Endothelial cell (in vitro differentiated cells): ENCODE measurements around the gene FERMT1. TPM values are rescaled to one million over a fixed set of nuclear protein-coding genes. Genes with fewer than 3 reads are reported as not detected.
"Not testable (repeated sequence)": the region's sequence is repeated elsewhere in the genome, so short reads cannot be mapped to it uniquely, and the experiment has no call there.

Experiments used
- DNase-seq: peaks from one replicate; pipeline ENCODE4 v3.0.0; 2021; ENCODE audit warnings: low spot score
- H3K27ac Mint-ChIP-seq: one replicate; pipeline ENCODE4 v1.8.0; 2021; ENCODE audit warnings: mixed read lengths, inconsistent platforms; ENCODE audit not compliant: unreplicated experiment
- H3K27me3 Mint-ChIP-seq: one replicate; pipeline ENCODE4 v1.8.0; 2021; ENCODE audit warnings: mild to moderate bottlenecking, moderate library complexity, mixed read lengths, inconsistent platforms; ENCODE audit not compliant: unreplicated experiment
- H3K36me3 Mint-ChIP-seq: one replicate; pipeline ENCODE4 v1.8.0; 2021; ENCODE audit warnings: mild to moderate bottlenecking, low read depth, mixed read lengths, inconsistent platforms; ENCODE audit not compliant: unreplicated experiment
- H3K4me1 Mint-ChIP-seq: one replicate; pipeline ENCODE4 v1.8.0; 2021; ENCODE audit warnings: mild to moderate bottlenecking, mixed read lengths, inconsistent platforms; ENCODE audit not compliant: unreplicated experiment
- H3K4me3 Mint-ChIP-seq: one replicate; pipeline ENCODE4 v1.8.0; 2021; ENCODE audit warnings: mild to moderate bottlenecking, mixed read lengths, inconsistent platforms; ENCODE audit not compliant: unreplicated experiment
- H3K9me3 Mint-ChIP-seq: one replicate; pipeline ENCODE4 v1.8.0; 2021; ENCODE audit warnings: mixed read lengths, inconsistent platforms; ENCODE audit not compliant: unreplicated experiment
- CTCF ChIP-seq: fragments of 200-600 bp; sonication (generic); IDR thresholded peaks from one replicate; pipeline ENCODE4 v1.5.0; 2021; ENCODE audit warnings: antibody characterized with exemption; ENCODE audit not compliant: unreplicated experiment
- total RNA-seq: library from RNA; stranded (reverse); fragmentation: NEBNext Ultra II Directional; extraction: Animal tissue kit (Norgen Biotek cat#: 25700); gene quantifications from one replicate; pipeline ENCODE4 v1.2.1, GENCODE V29; 2021; ENCODE audit not compliant: unreplicated experiment

Gene FERMT1
- total RNA-seq, 1 donor from 2014 or later, result 0.62 TPM

- H3K27me3 Mint-ChIP-seq, result no peaks in the 10 kb centered on the region
- TF ChIP-seq CTCF, result no peak
- no peak overlapping the region for H3K4me3 Mint-ChIP-seq
- no peak overlapping the region for H3K27ac Mint-ChIP-seq
- H3K4me1 Mint-ChIP-seq, result peaks cover 9% of the 10 kb centered on the region
- H3K9me3 Mint-ChIP-seq, result no peaks in the 10 kb centered on the region
- DNase-seq, result no peak
- H3K36me3 Mint-ChIP-seq, result no peaks in the 10 kb centered on the region
Observed at GRCh38 chr20:6120491-6120988, 2.3 kb downstream of the FERMT1 start.

DNA sequence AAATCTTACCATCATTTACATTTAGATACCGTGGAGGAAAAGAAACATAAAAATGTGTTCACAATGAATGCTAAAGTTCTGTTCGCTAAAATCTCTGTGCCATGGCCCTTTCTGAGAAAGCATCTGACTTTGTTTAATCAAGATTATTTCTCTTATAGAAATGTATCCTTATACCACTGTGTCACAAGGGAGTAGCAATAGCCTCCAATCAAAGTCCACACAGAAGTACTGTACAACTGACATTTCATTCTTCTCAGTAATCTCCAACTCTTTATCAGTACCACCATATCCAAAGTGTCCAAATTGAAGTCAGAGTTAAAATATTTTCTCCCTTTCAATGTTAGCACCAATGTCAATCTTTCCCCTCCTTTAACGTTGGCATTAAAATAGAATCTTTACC is 6.1 kb downstream of the FERMT1 start:
- peaks cover 13% of the 10 kb centered on the region for H3K36me3 Mint-ChIP-seq

GRCh38 chr20:6115221-6115895 is 7.5 kb downstream of the FERMT1 start:
- no peak for TF ChIP-seq CTCF
- Mint-ChIP-seq H3K27ac (no peak overlapping the region), H3K4me1 (peaks cover 5% of the 10 kb centered on the region), H3K27me3 (no peaks in the 10 kb centered on the region), H3K9me3 (peaks cover 8% of the 10 kb centered on the region), H3K36me3 (peaks cover 13% of the 10 kb centered on the region), H3K4me3 (no peak overlapping the region)
- no peak for DNase-seq

More for the DNA sequence above, 6.1 kb downstream of the FERMT1 start:
- H3K9me3 Mint-ChIP-seq, result peaks cover 8% of the 10 kb centered on the region
- no peak for DNase-seq
- H3K27me3 Mint-ChIP-seq, result no peaks in the 10 kb centered on the region
- no peak overlapping the region for H3K27ac Mint-ChIP-seq
- H3K4me3 Mint-ChIP-seq, result no peak overlapping the region
- peaks cover 5% of the 10 kb centered on the region for H3K4me1 Mint-ChIP-seq
- TF ChIP-seq CTCF, result no peak

GRCh38 chr20:6114696-6115095 is 8.1 kb downstream of the FERMT1 start:
- no peak for DNase-seq
- peaks cover 8% of the 10 kb centered on the region for H3K9me3 Mint-ChIP-seq
- no peak overlapping the region for H3K27ac Mint-ChIP-seq
- H3K36me3 Mint-ChIP-seq, result peaks cover 13% of the 10 kb centered on the region
- H3K4me3 Mint-ChIP-seq, result no peak overlapping the region
- TF ChIP-seq CTCF, result no peak
- peaks cover 4% of the 10 kb centered on the region for H3K4me1 Mint-ChIP-seq
- H3K27me3 Mint-ChIP-seq, result no peaks in the 10 kb centered on the region

- Mint-ChIP-seq H3K36me3 (peaks cover 13% of the 10 kb centered on the region), H3K4me1 (no peaks in the 10 kb centered on the region), H3K27me3 (no peaks in the 10 kb centered on the region), H3K4me3 (no peak overlapping the region), H3K9me3 (peaks cover 8% of the 10 kb centered on the region), H3K27ac (no peak overlapping the region)
- no peak for DNase-seq
- TF ChIP-seq CTCF, result no peak
Observed at GRCh38 chr20:6113951-6114350, 8.9 kb downstream of the FERMT1 start.

DNA sequence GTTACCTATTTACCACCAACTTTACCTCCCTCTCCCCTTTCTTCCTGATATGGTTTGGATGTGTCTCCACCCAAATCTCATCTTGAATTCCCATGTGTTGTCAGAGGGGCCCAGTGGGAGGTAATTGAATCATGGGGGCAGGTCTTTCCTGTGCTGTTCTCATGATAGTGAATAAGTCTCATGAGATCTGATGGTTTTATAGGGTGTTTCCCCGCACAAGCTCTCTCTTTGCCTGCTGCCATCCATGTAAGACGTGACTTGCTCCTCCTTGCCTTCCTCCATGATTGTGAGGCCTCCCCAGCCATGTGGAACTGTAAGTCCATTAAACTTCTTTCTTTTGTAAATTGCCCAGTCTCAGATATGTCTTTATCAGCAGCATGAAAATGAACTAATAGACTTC is 9.9 kb downstream of the FERMT1 start:
- H3K36me3 Mint-ChIP-seq, result peaks cover 13% of the 10 kb centered on the region
- H3K9me3 Mint-ChIP-seq, DNase-seq, H3K27me3 Mint-ChIP-seq, H3K4me1 Mint-ChIP-seq, H3K27ac Mint-ChIP-seq, H3K4me3 Mint-ChIP-seq: not testable (repeated sequence)
